Heart left ventricle (tissue), 16 donors: ENCODE results near the gene LRP2. TPM values are rescaled to one million over a fixed set of nuclear protein-coding genes. Genes with fewer than 3 reads are reported as not detected.
"Not testable (repeated sequence)": the region's sequence is repeated elsewhere in the genome, so short reads cannot be mapped to it uniquely, and the experiment has no call there.

Source experiments
- ATAC-seq, 4 donors: fragments of 200-7000 bp; cut with Tn5 transposase; one replicate each; pipeline ENCODE4 v1.9.1; 2020 to 2022; ENCODE audit warnings: moderate library complexity in 4 of 4, mild to moderate bottlenecking in 3 of 4, moderate number of reproducible peaks in 1 of 4
- DNase-seq, 5 donors: peaks; one replicate each; pipeline ENCODE4 v3.0.0-alpha.2; 2020
- H3K27ac ChIP-seq, 12 donors: fragments of 200-600 bp; sonication (generic) in 4 of 12; one replicate each; pipeline versions ENCODE4 v1.5.0 to v1.8.0; 2016 to 2022; ENCODE audit warnings: mild to moderate bottlenecking in 2 of 12
- H3K27me3 ChIP-seq, 9 donors: fragments of 200-600 bp; sonication (generic) in 2 of 9; one replicate each; pipeline versions ENCODE4 v1.5.1 to v1.8.0; 2016 to 2022; ENCODE audit warnings: mild to moderate bottlenecking in 3 of 9
- H3K36me3 ChIP-seq, 9 donors: fragments of 200-600 bp; sonication (generic) in 2 of 9; one replicate each; pipeline versions ENCODE4 v1.5.0 to v1.8.0; 2018 to 2022; ENCODE audit warnings: mild to moderate bottlenecking in 2 of 9
- H3K4me1 ChIP-seq, 12 donors: fragments of 200-600 bp; sonication (generic) in 4 of 12; one replicate each; pipeline versions ENCODE4 v1.5.0 to v1.8.0; 2016 to 2022; ENCODE audit warnings: mild to moderate bottlenecking in 3 of 12
- H3K4me3 ChIP-seq, 12 donors: fragments of 200-600 bp; sonication (generic) in 4 of 12; one replicate each; pipeline versions ENCODE4 v1.5.0 to v1.8.0; 2017 to 2022; ENCODE audit warnings: mild to moderate bottlenecking in 9 of 12, moderate library complexity in 4 of 12
- H3K9me3 ChIP-seq, 12 donors: fragments of 200-600 bp; sonication (generic) in 4 of 12; one replicate each; pipeline versions ENCODE4 v1.5.0 to v1.8.0; 2016 to 2022; ENCODE audit warnings: mild to moderate bottlenecking in 1 of 12
- CTCF ChIP-seq, 12 donors: fragments of 200-600 bp; sonication (generic) in 4 of 12; IDR thresholded peaks; one replicate each; pipeline versions ENCODE4 v1.5.0 to v1.8.0; 2018 to 2022; ENCODE audit warnings: antibody characterized with exemption in 12 of 12, mild to moderate bottlenecking in 5 of 12
- POLR2A ChIP-seq, 2 donors: fragments of 450-650 bp; IDR thresholded peaks; one replicate each; pipeline ENCODE4 v1.6.1; 2017; ENCODE audit warnings: antibody characterized with exemption in 2 of 2, mild to moderate bottlenecking in 2 of 2, moderate library complexity in 2 of 2
- WGBS, 4 donors: extraction: QIAGEN DNeasy Blood & Tissue Kit in 2 of 4; methylation state at CpG; one replicate each; pipeline versions ENCODE4 v1.1.5 to v1.1.7; 2013 to 2018; 5-methylcytosine and 5-hydroxymethylcytosine counted together
- intact Hi-C, 10 donors: fragments of 100-400 bp; cut with DNase I; formaldehyde crosslinking; loops; one replicate each; pipeline versions ENCODE4 v1.11.1 to v1.14.2; 2022
- polyA plus RNA-seq, 2 donors: library from polyadenylated mRNA; stranded (reverse); fragments of 200-250 nt; gene quantifications; one replicate each; pipeline ENCODE4 v1.2.3, GENCODE V29; 2013
- total RNA-seq, 9 donors: library from RNA; depleted of rRNA in 2 of 9; stranded (reverse); fragments of >200 nt in 2 of 9; fragmentation: NEBNext Ultra II Directional in 3 of 9; extraction: Animal tissue kit (Norgen Biotek cat#: 25700) in 3 of 9; gene quantifications; one replicate each; pipeline versions ENCODE4 v1.1.0 to v1.2.4, GENCODE V29; 2016 to 2023
- donor health status: ischemic (EF 13 %, LVEDD 7.1; RV severe dilation, severe dysfunction).
- donor health status: healthy with polysubstance abuse.
- donor health status: DM: no; HTN: yes; CAD: no.
- donor health status: DM: no; HTN: no; CAD: no.
- donor health status: ischemic (EF 25% LVEDD 6.9; RV normal size, moderate dysfunction).
- donor health status: ischemic (EF 25% LVEDD 5.7; RV mildly dilated, moderate dysfunction).
- donor health status: healthy.
- donor health status: DM: yes; HTN: yes; CAD: no.
- donor health status: ischemic (EF 35%, LVEDD 5.7; RV mildly dilated, moderate dysfunction).
- donor health status: nonischemic (EF 11% LVEDD 7.7; RV severe dilation, severe dysfunction).
- donor health status: DM: yes; HTN: yes; CAD: no.
- donor health status: PGD.
- donor health status: ischemic (EF 29% LVEDD 5.4; RV normal size, mild dysfunction).
- donor health status: nonischemic (EF 23%, LVEDD 6.1; RV moderate dilation, normal function).

Gene LRP2
- total and polyA plus RNA-seq, 11 donors: 0.01 to 13.6 (median 0.09) TPM; not detected in 5

GRCh38 chr2:169328785-169329184 is 33.5 kb downstream of the LRP2 start:
- Histone ChIP-seq H3K4me1 (no peaks in the 10 kb centered on the region), H3K4me3 (no peak overlapping the region), H3K27ac (no peak overlapping the region), H3K36me3 (no peaks in the 10 kb centered on the region), H3K27me3 (peaks cover 0 to 11% (median 0%) of the 10 kb centered on the region in 9 donors), H3K9me3 (no peaks in the 10 kb centered on the region)
- no peak for DNase-seq
- intact Hi-C loops: no loop called here
- 87 to 95% (median 90%) methylated on average over 3 of the region's 3 CpGs for WGBS, 4 donors
- no peak for TF ChIP-seq CTCF (IDR thresholded peaks at IDR 0.05)
- TF ChIP-seq POLR2A (IDR thresholded peaks at IDR 0.05): no peak
- ATAC-seq: no peak

GRCh38 chr2:169327837-169328236 is 34.5 kb downstream of the LRP2 start:
- H3K36me3 ChIP-seq, H3K9me3 ChIP-seq, ATAC-seq, H3K4me3 ChIP-seq, H3K4me1 ChIP-seq, DNase-seq, H3K27ac ChIP-seq, intact Hi-C loops: not testable (repeated sequence)
- peaks cover 0 to 21% (median 4%) of the 10 kb centered on the region in 9 donors for H3K27me3 ChIP-seq
- 88 to 96% (median 94%) methylated on average over 5 to 28 of the region's 33 CpGs; no CpG with 5 or more reads in 1 of the 4 donors for WGBS, 4 donors

DNA sequence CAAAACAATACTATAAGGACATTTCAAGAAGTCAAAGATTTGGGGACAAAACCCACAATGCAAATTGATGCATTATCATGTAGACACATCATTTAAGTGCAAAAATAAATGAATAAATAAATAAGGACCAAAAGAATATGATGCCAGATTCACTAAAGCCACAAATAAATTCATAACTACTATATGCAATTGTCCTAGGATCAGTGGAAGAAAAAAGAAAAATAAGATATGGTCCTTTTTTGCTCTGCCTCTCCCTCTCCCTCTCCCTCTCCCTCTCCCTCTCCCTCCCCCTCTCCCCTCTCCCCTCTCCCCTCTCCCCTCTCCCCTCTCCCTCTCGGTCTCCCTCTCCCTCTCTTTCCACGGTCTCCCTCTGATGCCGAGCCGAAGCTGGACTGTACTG is 36.4 kb downstream of the LRP2 start:
- H3K4me1 ChIP-seq, H3K4me3 ChIP-seq, DNase-seq, H3K27ac ChIP-seq, H3K36me3 ChIP-seq, intact Hi-C loops, ATAC-seq, H3K9me3 ChIP-seq: not testable (repeated sequence)
- WGBS, 4 donors: 94 to 95% methylated on average over 4 of the region's 4 CpGs; no CpG with 5 or more reads in 2 of the 4 donors
- peaks cover 0 to 23% (median 3%) of the 10 kb centered on the region in 9 donors for H3K27me3 ChIP-seq

GRCh38 chr2:169324581-169325260 is 37.6 kb downstream of the LRP2 start:
- Histone ChIP-seq H3K27ac (no peak overlapping the region), H3K27me3 (peaks cover 0 to 23% (median 0%) of the 10 kb centered on the region in 9 donors), H3K4me3 (no peak overlapping the region), H3K4me1 (no peaks in the 10 kb centered on the region), H3K36me3 (no peaks in the 10 kb centered on the region), H3K9me3 (no peaks in the 10 kb centered on the region)
- no peak for TF ChIP-seq POLR2A (IDR thresholded peaks at IDR 0.05)
- TF ChIP-seq CTCF (IDR thresholded peaks at IDR 0.05): no peak
- intact Hi-C loops: no loop called here
- ATAC-seq (no peak), DNase-seq (no peak)
- 33 to 40% (median 38%) methylated on average over 5 of the region's 5 CpGs for WGBS, 4 donors

- ATAC-seq: no peak
- H3K9me3 ChIP-seq: no peaks in the 10 kb centered on the region
- no peak overlapping the region for H3K27ac ChIP-seq
- H3K4me1 ChIP-seq: no peaks in the 10 kb centered on the region
- H3K4me3 ChIP-seq: no peak overlapping the region
- no peak for DNase-seq
- H3K27me3 ChIP-seq: peaks cover 0 to 23% (median 0%) of the 10 kb centered on the region in 9 donors
- TF ChIP-seq CTCF (IDR thresholded peaks at IDR 0.05) (no peak), POLR2A (IDR thresholded peaks at IDR 0.05) (no peak)
- intact Hi-C loops: no loop called here
- no peaks in the 10 kb centered on the region for H3K36me3 ChIP-seq
- 61 to 76% (median 66%) methylated on average over 2 of the region's 2 CpGs for WGBS, 4 donors
Measured at GRCh38 chr2:169323841-169324240, 38.5 kb downstream of the LRP2 start.
